Transverse colon (tissue), 4 donors: ENCODE data around the gene GFOD1. TPM values are rescaled to one million over a fixed set of nuclear protein-coding genes. Genes with fewer than 3 reads are reported as not detected.

Experiments
- DNase-seq: peaks from one replicate; pipeline ENCODE4 v3.0.0-alpha.2; 2019
- H3K27ac ChIP-seq, 4 donors: fragments of 200-600 bp; sonication (generic); 2 replicates each; pipeline ENCODE4 v1.5.1; 2016 to 2018; ENCODE audit warnings: inconsistent platforms in 4 of 4
- H3K27me3 ChIP-seq: fragments of 200-600 bp; sonication (generic); 2 replicates; pipeline ENCODE4 v1.5.1; 2017; ENCODE audit warnings: inconsistent platforms
- H3K36me3 ChIP-seq, 4 donors: fragments of 200-600 bp; sonication (generic); 2 replicates each; pipeline ENCODE4 v1.5.1; 2017 to 2019; ENCODE audit warnings: inconsistent platforms in 4 of 4
- H3K4me1 ChIP-seq, 4 donors: fragments of 200-600 bp; sonication (generic); 2 replicates each; pipeline ENCODE4 v1.5.1; 2017 to 2020; ENCODE audit warnings: inconsistent platforms in 4 of 4
- H3K4me3 ChIP-seq, 4 donors: fragments of 200-600 bp; sonication (generic); 1 replicate in 1 of 4; 2 replicates in 3 of 4; pipeline versions ENCODE4 v1.5.1 to v1.6.1; 2017 to 2019; ENCODE audit warnings: inconsistent platforms in 4 of 4
- H3K9me3 ChIP-seq, 2 donors: fragments of 200-600 bp; sonication (generic); 2 replicates each; pipeline ENCODE4 v1.5.1; 2017 to 2019; ENCODE audit warnings: inconsistent platforms in 2 of 2
- EP300 ChIP-seq: sonication (generic); formaldehyde crosslinking; IDR thresholded peaks from one replicate; pipeline ENCODE4 v1.6.1; 2017; ENCODE audit warnings: antibody characterized with exemption, low read depth
- POLR2A ChIP-seq: fragments of 450-650 bp; IDR thresholded peaks from one replicate; pipeline ENCODE4 v1.6.1; 2016; ENCODE audit warnings: antibody characterized with exemption, mild to moderate bottlenecking, moderate library complexity
- POLR2AphosphoS5 ChIP-seq, 3 donors: sonication (generic); formaldehyde crosslinking; IDR thresholded peaks; one replicate each; pipeline ENCODE4 v1.6.1; 2016; ENCODE audit warnings: antibody characterized with exemption in 3 of 3
- WGBS, 2 donors: methylation state at CpG; one replicate each; pipeline ENCODE4 v1.1.5; 2018; ENCODE audit warnings: low coverage in 1 of 2; 5-methylcytosine and 5-hydroxymethylcytosine counted together
- in situ Hi-C, 4 donors: fragments of 200-750 bp; cut with MboI; loops; one replicate each; pipeline versions ENCODE4 v1.15.0 to v1.15.1; 2017; ENCODE audit warnings: low sequenced_read_pairs in 3 of 4, low pct_ligation_motif_present in 1 of 4, low pct_unique_long_range_greater_than_20kb in 1 of 4
- intact Hi-C: fragments of 100-400 bp; cut with DNase I; formaldehyde crosslinking; loops from one replicate; pipeline ENCODE4 v1.15.1; 2023; ENCODE audit warnings: low total_unique reads
- total RNA-seq, 4 donors: library from RNA; depleted of rRNA; stranded (reverse); fragments of >200 nt; gene quantifications; one replicate each; pipeline ENCODE4 v1.1.0, GENCODE V29; 2016
- TF ChIP-seq, protein P1 (sequence below), 5 experiments: fragments of 200-600 bp in 3 of 5; fragments of 450-650 bp in 2 of 5; sonication (generic) in 3 of 5; IDR thresholded peaks; 1 replicate in 2 of 5; 2 replicates in 3 of 5; pipeline ENCODE4 v1.5.1; 2016 to 2017; ENCODE audit warnings: antibody characterized with exemption in 5 of 5, inconsistent platforms in 3 of 5, mild to moderate bottlenecking in 2 of 5, moderate library complexity in 1 of 5

GFOD1 gene
- total RNA-seq, 4 donors from 2014 or later = 8.4 to 36.7 (median 19.9) TPM

DNA sequence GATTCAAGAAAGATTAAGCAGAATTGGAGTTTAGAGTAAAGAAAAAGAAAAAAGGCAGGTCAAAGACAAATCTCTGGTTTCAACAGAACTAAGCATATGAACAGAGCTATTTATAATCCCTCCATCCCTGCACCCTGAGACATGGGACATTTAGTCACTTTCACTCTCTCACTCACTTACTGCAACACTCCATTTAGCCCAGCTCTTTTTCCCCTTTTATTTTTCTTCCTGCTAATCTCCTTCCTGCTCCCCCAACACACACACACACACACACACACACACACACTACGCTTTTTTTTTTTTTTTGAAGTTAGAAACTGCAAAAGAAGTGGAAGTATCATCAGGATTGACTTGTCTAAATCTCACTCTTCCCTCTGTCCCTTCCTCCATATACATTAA lies 113.9 kb downstream of the GFOD1 start:
- intact Hi-C loops = no loop called here
- H3K9me3 ChIP-seq = no peaks in the 10 kb centered on the region
- 64% methylated on average over 1 of the region's 1 CpG; no CpG with 5 or more reads in 1 of the 2 donors for WGBS, 2 donors

DNA sequence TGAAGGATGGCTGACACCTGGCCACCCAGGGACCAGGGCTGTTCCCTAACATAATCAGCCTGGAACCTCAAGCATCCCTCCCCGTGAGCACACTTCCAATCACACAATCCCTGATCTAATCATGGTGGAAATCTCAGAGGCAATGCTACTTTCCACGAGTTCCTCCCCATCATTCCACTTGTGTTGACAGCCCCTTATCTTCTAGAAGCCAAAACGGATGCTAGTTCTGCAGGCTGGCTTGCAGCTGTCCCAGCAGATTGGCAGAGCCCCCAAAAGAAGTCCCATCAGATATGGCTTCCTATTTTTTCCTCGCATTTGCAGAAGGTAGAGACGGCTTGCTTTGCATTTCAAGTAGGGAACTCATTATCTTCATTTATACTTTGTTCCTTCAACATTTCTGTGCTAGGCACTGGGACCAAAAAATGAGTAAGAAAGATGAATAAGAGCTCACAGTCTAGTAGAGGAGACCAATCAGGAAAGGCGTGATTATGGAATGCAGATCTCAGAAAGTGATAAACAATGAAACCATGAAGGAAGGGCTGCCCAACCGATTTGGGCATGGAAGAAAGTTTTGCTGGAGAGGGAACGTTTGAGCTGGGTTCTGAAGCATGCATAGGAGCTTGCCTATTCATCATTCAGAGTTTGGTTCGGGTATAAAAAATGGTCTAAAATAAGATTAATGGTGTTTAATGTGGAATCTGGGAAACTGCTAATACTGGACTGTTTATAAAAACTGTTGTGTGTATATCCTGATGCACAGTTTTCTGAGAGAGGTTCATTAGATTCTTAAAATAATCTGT lies 114.5 kb downstream of the GFOD1 start:
- Histone ChIP-seq H3K36me3 (no peaks in the 10 kb centered on the region), H3K27me3 (no peaks in the 10 kb centered on the region), H3K4me3 (no peak overlapping the region), H3K27ac (no peak overlapping the region), H3K4me1 (peaks cover 0 to 3% (median under 1%) of the 10 kb centered on the region in 4 donors), H3K9me3 (no peaks in the 10 kb centered on the region)
- in situ Hi-C loops = loop anchor here in 1 of 4 donors (25.0 kb wide), 1 partner anchor 689 kb away; no protein-coding TSS in a partner anchor
- 83 to 84% methylated on average over 8 to 9 of the region's 9 CpGs for WGBS, 2 donors
- no peak for DNase-seq
- intact Hi-C loops = no loop called here
- TF ChIP-seq POLR2AphosphoS5 (IDR thresholded peaks at IDR 0.05) (no peak), EP300 (no peak), POLR2A (no peak)
- TF ChIP-seq, protein P1, sequence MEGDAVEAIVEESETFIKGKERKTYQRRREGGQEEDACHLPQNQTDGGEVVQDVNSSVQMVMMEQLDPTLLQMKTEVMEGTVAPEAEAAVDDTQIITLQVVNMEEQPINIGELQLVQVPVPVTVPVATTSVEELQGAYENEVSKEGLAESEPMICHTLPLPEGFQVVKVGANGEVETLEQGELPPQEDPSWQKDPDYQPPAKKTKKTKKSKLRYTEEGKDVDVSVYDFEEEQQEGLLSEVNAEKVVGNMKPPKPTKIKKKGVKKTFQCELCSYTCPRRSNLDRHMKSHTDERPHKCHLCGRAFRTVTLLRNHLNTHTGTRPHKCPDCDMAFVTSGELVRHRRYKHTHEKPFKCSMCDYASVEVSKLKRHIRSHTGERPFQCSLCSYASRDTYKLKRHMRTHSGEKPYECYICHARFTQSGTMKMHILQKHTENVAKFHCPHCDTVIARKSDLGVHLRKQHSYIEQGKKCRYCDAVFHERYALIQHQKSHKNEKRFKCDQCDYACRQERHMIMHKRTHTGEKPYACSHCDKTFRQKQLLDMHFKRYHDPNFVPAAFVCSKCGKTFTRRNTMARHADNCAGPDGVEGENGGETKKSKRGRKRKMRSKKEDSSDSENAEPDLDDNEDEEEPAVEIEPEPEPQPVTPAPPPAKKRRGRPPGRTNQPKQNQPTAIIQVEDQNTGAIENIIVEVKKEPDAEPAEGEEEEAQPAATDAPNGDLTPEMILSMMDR (IDR thresholded peaks at IDR 0.05) = no peak

More for the DNA sequence above, 113.9 kb downstream of the GFOD1 start:
- no peak for DNase-seq
- in situ Hi-C loops = loop anchor here in 1 of 4 donors (25.0 kb wide), 1 partner anchor 689 kb away; no protein-coding TSS in a partner anchor
- no peaks in the 10 kb centered on the region for H3K36me3 ChIP-seq
- no peak overlapping the region for H3K4me3 ChIP-seq
- TF ChIP-seq POLR2A (no peak), EP300 (no peak), POLR2AphosphoS5 (IDR thresholded peaks at IDR 0.05) (no peak)
- TF ChIP-seq, protein P1 (IDR thresholded peaks at IDR 0.05) = no peak
- H3K4me1 ChIP-seq = peaks cover 0 to 9% (median 6%) of the 10 kb centered on the region in 4 donors
- H3K27ac ChIP-seq = no peak overlapping the region
- H3K27me3 ChIP-seq = no peaks in the 10 kb centered on the region

DNA sequence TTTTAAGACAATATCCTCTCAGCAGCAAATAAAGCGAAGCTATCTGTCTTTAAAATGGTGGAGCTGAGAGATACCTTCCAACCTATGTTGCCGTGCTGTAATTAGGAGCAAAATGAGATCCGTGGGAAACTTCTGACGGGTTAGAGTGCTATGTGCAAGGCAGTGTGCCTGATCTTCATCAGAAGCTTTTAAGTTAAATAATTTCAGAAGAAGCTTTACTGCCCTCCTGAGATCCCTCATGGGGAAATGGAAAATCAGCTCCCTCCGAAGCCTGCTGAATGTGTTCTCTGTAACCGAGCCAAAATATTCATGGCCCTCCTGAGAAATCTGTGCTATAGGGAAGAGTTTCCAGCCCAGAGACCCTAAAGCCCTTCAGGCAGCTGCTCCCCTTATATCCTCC lies 115.3 kb downstream of the GFOD1 start:
- H3K27me3 ChIP-seq = no peaks in the 10 kb centered on the region
- no peaks in the 10 kb centered on the region for H3K9me3 ChIP-seq
- no peaks in the 10 kb centered on the region for H3K36me3 ChIP-seq
- no peak for DNase-seq
- in situ Hi-C loops (loop anchor here in 1 of 4 donors (25.0 kb wide), 1 partner anchor 690 kb away; no protein-coding TSS in a partner anchor), intact Hi-C loops (no loop called here)
- no peaks in the 10 kb centered on the region for H3K4me1 ChIP-seq
- no peak overlapping the region for H3K27ac ChIP-seq
- H3K4me3 ChIP-seq = no peak overlapping the region
- no peak for TF ChIP-seq POLR2A
- no peak for TF ChIP-seq POLR2AphosphoS5 (IDR thresholded peaks at IDR 0.05)
- TF ChIP-seq, protein P1 (IDR thresholded peaks at IDR 0.05) = no peak
- no peak for TF ChIP-seq EP300
- WGBS, 2 donors = 79 to 84% methylated on average over 4 to 6 of the region's 6 CpGs

DNA sequence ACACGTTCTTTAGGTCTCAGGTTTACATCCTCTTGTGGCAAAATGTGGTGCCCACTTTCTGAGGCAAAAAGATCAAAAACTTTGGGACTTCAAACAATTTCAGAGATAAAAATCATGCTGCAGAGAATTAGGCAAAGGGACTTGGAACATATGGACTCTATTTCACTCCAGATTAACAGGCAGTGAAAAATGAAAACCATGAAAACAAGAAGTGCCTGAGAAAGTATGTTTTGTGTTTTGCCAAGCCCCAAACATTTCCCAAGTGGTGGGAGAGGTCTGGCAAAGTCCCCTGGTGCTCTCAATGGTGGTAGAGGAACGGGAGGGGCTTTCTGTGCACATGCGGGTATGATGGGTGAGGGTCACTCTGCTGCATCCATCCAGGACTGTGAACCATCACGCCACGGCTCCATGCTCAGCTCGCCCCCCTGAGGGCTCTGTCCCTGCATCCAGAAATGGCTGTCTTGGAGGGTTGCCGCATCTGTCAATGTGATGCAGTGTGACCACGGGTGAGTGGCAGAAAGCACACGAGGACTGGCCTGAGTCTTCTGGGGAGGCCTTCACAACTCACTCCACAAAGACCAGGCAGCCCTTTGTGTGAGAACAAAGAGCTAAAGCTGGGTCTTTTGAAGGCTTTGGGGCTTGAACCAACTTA lies 115.9 kb downstream of the GFOD1 start:
- in situ Hi-C loops (loop anchor here in 1 of 4 donors (25.0 kb wide), 1 partner anchor 691 kb away; no protein-coding TSS in a partner anchor), intact Hi-C loops (no loop called here)
- no peaks in the 10 kb centered on the region for H3K9me3 ChIP-seq
- DNase-seq = no peak
- no peak overlapping the region for H3K4me3 ChIP-seq
- no peaks in the 10 kb centered on the region for H3K36me3 ChIP-seq
- no peaks in the 10 kb centered on the region for H3K4me1 ChIP-seq
- no peaks in the 10 kb centered on the region for H3K27me3 ChIP-seq
- TF ChIP-seq, protein P1 (IDR thresholded peaks at IDR 0.05) = no peak
- TF ChIP-seq POLR2AphosphoS5 (IDR thresholded peaks at IDR 0.05) (no peak), POLR2A (no peak), EP300 (no peak)
- 90% methylated on average over 9 of the region's 9 CpGs; no CpG with 5 or more reads in 1 of the 2 donors for WGBS, 2 donors
- H3K27ac ChIP-seq = no peak overlapping the region
